Mesendoderm (in vitro differentiated cells): Measurements from ENCODE around the gene RALGAPA1. TPM values are rescaled to one million over a fixed set of nuclear protein-coding genes. Genes with fewer than 3 reads are reported as not detected.
"Not testable (repeated sequence)": the region's sequence is repeated elsewhere in the genome, so short reads cannot be mapped to it uniquely, and the experiment has no call there.

Experiments used
- DNase-seq: peaks from one replicate; pipeline ENCODE4 v3.0.0; 2013
- H2AK5ac ChIP-seq: 2 replicates; pipeline ENCODE4 v1.6.1; 2013; ENCODE audit warnings: low read length, inconsistent platforms
- H2BK120ac ChIP-seq: 2 replicates; pipeline ENCODE4 v1.6.1; 2013; ENCODE audit warnings: low read depth, mild to moderate bottlenecking, low read length, moderate library complexity, mixed read lengths
- H2BK15ac ChIP-seq: replicated peaks from 2 replicates; pipeline ENCODE4 v1.6.1; 2013; ENCODE audit warnings: low read depth, mild to moderate bottlenecking, moderate library complexity
- H2BK5ac ChIP-seq: 2 replicates; pipeline ENCODE4 v1.6.1; 2013; ENCODE audit warnings: low read length, inconsistent platforms
- H3K18ac ChIP-seq: 2 replicates; pipeline ENCODE4 v1.6.1; 2013; ENCODE audit warnings: mild to moderate bottlenecking, low read length, mixed read lengths
- H3K23ac ChIP-seq: one replicate; pipeline ENCODE4 v1.6.1; 2013; ENCODE audit warnings: low read length
- H3K27ac ChIP-seq: 2 replicates; pipeline ENCODE4 v1.5.1; 2013; ENCODE audit warnings: low read depth, mild to moderate bottlenecking, inconsistent platforms, low read length, moderate library complexity
- H3K27me3 ChIP-seq: 2 replicates; pipeline ENCODE4 v1.6.1; 2013; ENCODE audit warnings: low read length, control low read depth, mild to moderate bottlenecking, inconsistent platforms; ENCODE audit not compliant: insufficient read depth, poor library complexity
- H3K36me3 ChIP-seq: 2 replicates; pipeline ENCODE4 v1.6.1; 2013; ENCODE audit warnings: low read length, inconsistent platforms; ENCODE audit not compliant: control insufficient read depth, insufficient read depth
- H3K4ac ChIP-seq: one replicate; pipeline ENCODE4 v1.6.1; 2013; ENCODE audit warnings: low read depth, mild to moderate bottlenecking, low read length, moderate library complexity
- H3K4me1 ChIP-seq: 2 replicates; pipeline ENCODE4 v1.6.1; 2013; ENCODE audit warnings: low read depth, low read length, inconsistent platforms; ENCODE audit not compliant: control insufficient read depth
- H3K4me2 ChIP-seq: 2 replicates; pipeline ENCODE4 v1.6.1; 2013; ENCODE audit warnings: low read length
- H3K4me3 ChIP-seq: 2 replicates; pipeline ENCODE4 v1.5.1; 2013; ENCODE audit warnings: mild to moderate bottlenecking, low read length
- H3K56ac ChIP-seq: one replicate; pipeline ENCODE4 v1.6.1; 2013; ENCODE audit warnings: low read length
- H3K79me1 ChIP-seq: 2 replicates; pipeline ENCODE4 v1.6.1; 2013; ENCODE audit warnings: low read length, inconsistent platforms
- H3K79me2 ChIP-seq: 2 replicates; pipeline ENCODE4 v1.6.1; 2013; ENCODE audit warnings: mild to moderate bottlenecking, low read length; ENCODE audit not compliant: control insufficient read depth, insufficient read depth
- H3K9ac ChIP-seq: 2 replicates; pipeline ENCODE4 v1.6.1; 2013; ENCODE audit warnings: low read length, inconsistent platforms
- H4K5ac ChIP-seq: one replicate; pipeline ENCODE4 v1.6.1; 2013; ENCODE audit warnings: low read length
- H4K8ac ChIP-seq: one replicate; pipeline ENCODE4 v1.6.1; 2013; ENCODE audit warnings: low read depth, mild to moderate bottlenecking, control low read depth, low read length, moderate library complexity
- WGBS: extraction: QIAGEN DNeasy Blood & Tissue Kit; methylation state at CpG from one replicate; pipeline ENCODE4 v1.1.7; 2013; ENCODE audit warnings: low lambda C conversion rate, missing lambda C conversion rate; ENCODE audit not compliant: insufficient coverage; ENCODE audit errors: extremely low coverage; 5-methylcytosine and 5-hydroxymethylcytosine counted together
- polyA plus RNA-seq, 2 experiments: library from polyadenylated mRNA; stranded (reverse); fragments of 200-250 nt; gene quantifications; one replicate each; pipeline ENCODE4 v1.2.3, GENCODE V29; 2013

Gene RALGAPA1
- 11.2 TPM for polyA plus RNA-seq (2013, experiment 1 of 2)
- 10.7 TPM for polyA plus RNA-seq (2013, experiment 2 of 2)

DNA sequence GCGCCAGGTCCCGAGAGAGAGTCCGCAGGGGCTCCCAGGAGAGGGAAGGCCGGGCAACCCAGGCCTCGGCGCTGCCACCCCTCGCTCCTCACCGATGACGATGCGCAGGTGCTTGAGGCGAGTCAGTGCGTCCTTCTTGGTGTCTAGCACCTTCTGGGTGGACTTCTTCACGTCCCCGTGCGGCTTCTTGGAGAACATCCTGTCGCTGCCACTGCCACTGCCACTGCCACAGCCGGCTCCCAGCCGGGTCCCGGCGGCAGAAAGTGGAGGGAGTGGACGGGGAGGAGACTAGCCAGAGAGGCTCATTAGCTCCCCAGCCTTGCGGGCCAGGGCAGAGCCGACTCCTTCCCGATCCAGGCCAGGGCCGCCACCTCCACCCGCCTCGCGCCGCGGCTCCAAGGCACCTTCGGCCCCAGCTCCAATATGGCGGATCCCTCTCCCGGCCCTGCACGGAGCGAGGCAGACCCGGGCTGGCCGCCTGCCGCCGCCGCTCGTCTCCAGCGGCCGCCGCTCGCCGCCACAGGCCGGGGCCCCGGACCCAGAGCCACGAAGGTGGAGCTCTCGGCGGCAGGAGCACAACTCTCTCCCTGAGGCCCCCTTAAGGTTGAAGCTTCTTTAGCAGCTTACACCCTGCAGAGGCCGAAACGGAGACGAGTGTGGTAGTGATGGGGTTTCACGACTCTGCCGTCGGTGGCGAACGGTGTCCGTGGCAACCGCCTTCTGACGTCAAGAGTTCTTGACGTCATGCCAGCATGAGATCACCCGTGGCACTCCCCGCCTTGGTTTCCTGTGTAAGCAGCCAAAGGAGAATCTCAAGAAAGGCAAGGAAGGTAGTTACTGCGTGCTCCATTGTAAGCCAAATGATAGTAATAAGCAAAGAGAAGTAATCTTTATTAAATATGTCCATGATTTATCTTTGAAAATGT is at the start of gene RALGAPA1:
Gene RALGAPA1, minus strand, starts transcription at position 658 of the 926 bp plus-strand sequence. Its CDS starts 460 bp downstream, at position 198.
- peak; percentile 99 for DNase-seq
- not testable (repeated sequence) for H4K8ac ChIP-seq, H2BK15ac ChIP-seq, H3K4me1 ChIP-seq, H2BK5ac ChIP-seq, H3K4ac ChIP-seq, H2BK120ac ChIP-seq, H3K79me1 ChIP-seq, H3K79me2 ChIP-seq, H3K18ac ChIP-seq, H4K5ac ChIP-seq, H3K27me3 ChIP-seq, H2AK5ac ChIP-seq, H3K36me3 ChIP-seq, H3K23ac ChIP-seq
- Histone ChIP-seq H3K27ac (peak within 1 kb of the TSS; percentile 49), H3K56ac (peak within 1 kb of the TSS; percentile 85), H3K4me3 (peak within 1 kb of the TSS; percentile 75), H3K9ac (peak within 1 kb of the TSS; percentile 68), H3K4me2 (peak within 1 kb of the TSS; percentile 87)
- WGBS, result no CpG with 5 or more reads among the region's 66 CpGs

DNA sequence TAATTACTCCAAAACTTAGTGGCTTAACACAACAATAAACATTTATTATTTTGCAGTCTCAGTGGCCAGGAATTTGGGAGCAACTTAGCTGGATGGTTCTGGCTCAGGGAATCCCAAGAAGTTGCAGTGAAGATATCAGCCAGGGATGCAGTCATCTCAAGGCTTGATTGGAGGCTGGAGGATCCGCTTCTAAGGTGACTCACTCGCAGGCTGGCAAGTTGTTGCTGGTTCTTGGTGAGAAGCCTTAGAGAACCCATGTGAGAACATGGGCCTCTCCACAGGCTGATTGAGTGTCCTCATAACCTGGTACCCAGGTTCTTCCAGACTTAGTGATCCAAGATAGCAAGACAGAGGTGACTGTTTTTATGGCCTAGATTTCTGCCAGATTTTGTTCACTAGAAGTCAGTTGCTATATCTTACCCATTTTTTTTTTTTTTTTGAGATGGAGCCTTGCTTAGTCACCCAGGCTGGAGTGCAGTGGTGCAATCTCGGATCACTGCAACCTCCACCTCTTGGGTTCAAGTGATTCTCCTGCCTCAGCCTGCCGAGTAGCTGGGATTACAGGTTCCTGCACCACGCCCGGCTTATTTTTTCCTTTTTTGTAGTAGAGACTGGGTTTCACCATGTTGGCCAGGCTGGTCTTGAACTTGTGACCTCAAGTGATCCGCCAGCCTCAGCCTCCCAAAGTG is 49.6 kb upstream of the RALGAPA1 start:
- no peak overlapping the region for H3K4ac ChIP-seq
- peak; percentile 16 for DNase-seq
- H3K36me3 ChIP-seq, result no peaks in the 10 kb centered on the region
- no peak overlapping the region for H3K9ac ChIP-seq
- H3K4me2 ChIP-seq, result no peak overlapping the region
- no peak overlapping the region for H4K5ac ChIP-seq
- no peak overlapping the region for H2BK15ac ChIP-seq
- H4K8ac ChIP-seq, result no peak overlapping the region
- H3K18ac ChIP-seq, result no peak overlapping the region
- H2BK120ac ChIP-seq, result no peak overlapping the region
- H3K79me1 ChIP-seq, result no peaks in the 10 kb centered on the region
- no peak overlapping the region for H2AK5ac ChIP-seq
- no peak overlapping the region for H2BK5ac ChIP-seq
- no peak overlapping the region for H3K23ac ChIP-seq
- no peak overlapping the region for H3K56ac ChIP-seq
- H3K27me3 ChIP-seq, result no peaks in the 10 kb centered on the region
- no peak overlapping the region for H3K4me3 ChIP-seq
- no CpG with 5 or more reads among the region's 7 CpGs for WGBS
- no peaks in the 10 kb centered on the region for H3K4me1 ChIP-seq
- H3K79me2 ChIP-seq, result no peaks in the 10 kb centered on the region
- H3K27ac ChIP-seq, result no peak overlapping the region

DNA sequence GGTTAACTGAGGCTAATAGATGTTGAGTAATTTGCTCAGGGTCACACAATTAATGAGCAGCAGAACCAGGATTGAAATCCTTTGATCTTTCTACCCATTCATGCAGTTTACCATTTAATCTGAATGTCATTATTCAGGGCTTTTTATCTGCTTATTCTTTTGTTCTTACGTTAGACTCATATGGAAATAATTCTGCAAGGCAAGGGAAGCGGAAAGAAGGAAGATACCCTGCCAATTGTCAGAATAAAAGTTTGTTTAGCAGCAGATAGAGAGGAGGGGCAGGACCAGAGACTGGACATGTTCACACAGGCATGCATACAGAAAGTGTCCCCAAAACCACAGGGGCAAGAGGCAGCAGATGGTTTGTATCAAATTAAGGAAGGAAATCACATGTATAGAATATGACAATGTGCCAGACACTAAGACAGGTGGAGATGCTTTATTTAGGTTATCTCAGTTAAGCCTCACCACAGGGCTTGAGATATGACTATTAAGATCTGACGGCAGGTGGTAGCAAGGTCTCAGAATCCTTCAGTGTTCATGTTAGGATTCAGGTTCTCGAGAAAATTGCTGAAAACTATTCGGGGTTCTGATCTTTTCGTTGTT is 46.9 kb upstream of the RALGAPA1 start:
- Histone ChIP-seq H3K27ac (no peak overlapping the region), H3K27me3 (no peaks in the 10 kb centered on the region), H3K79me1 (no peaks in the 10 kb centered on the region), H3K79me2 (no peaks in the 10 kb centered on the region), H4K8ac (no peak overlapping the region), H3K4me2 (no peak overlapping the region), H3K56ac (no peak overlapping the region), H3K4me1 (no peaks in the 10 kb centered on the region), H3K36me3 (no peaks in the 10 kb centered on the region), H2BK5ac (no peak overlapping the region), H3K9ac (no peak overlapping the region), H2AK5ac (no peak overlapping the region), H3K4ac (no peak overlapping the region), H2BK15ac (no peak overlapping the region), H2BK120ac (no peak overlapping the region), H3K23ac (no peak overlapping the region), H3K18ac (no peak overlapping the region), H3K4me3 (no peak overlapping the region), H4K5ac (no peak overlapping the region)
- no CpG with 5 or more reads among the region's 6 CpGs for WGBS
- peak; percentile 1 for DNase-seq

DNA sequence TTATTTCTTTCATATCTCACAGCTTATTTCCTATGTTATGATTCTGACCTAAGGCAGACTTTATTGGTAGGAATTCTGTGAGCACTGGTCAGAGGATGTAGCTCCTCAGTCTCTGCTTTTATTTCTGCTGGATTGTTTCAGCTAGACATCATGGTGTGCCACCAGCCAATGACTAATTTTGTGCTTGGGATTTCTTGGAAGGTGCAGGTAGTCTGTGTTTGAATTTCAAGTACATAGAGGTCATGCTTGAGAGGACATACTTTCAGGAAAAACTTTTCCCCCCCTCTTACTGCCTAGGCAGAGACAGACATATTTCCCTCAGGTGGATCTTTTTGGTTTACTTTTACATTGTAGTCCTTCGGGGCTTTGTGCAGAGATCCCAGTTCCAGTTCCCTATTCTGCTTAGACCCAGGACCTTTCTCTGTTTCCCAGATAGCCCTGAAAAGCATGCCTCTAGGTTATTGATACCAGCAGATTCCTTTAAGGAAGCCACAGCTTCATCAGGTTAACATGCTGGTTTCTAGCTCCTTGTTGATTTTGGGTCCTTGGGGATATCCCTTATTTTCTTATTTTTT is 45.7 kb upstream of the RALGAPA1 start:
- H2BK5ac ChIP-seq, result no peak overlapping the region
- no peak overlapping the region for H3K18ac ChIP-seq
- H3K56ac ChIP-seq, result no peak overlapping the region
- H3K36me3 ChIP-seq, result no peaks in the 10 kb centered on the region
- H3K4me3 ChIP-seq, result no peak overlapping the region
- no peak overlapping the region for H4K5ac ChIP-seq
- no peaks in the 10 kb centered on the region for H3K79me2 ChIP-seq
- no peak overlapping the region for H4K8ac ChIP-seq
- no peaks in the 10 kb centered on the region for H3K79me1 ChIP-seq
- H3K27me3 ChIP-seq, result no peaks in the 10 kb centered on the region
- H3K4me2 ChIP-seq, result no peak overlapping the region
- no peak overlapping the region for H2AK5ac ChIP-seq
- no peak overlapping the region for H3K9ac ChIP-seq
- DNase-seq, result no peak
- no peak overlapping the region for H3K27ac ChIP-seq
- no peak overlapping the region for H2BK15ac ChIP-seq
- H3K4ac ChIP-seq, result no peak overlapping the region
- no peak overlapping the region for H2BK120ac ChIP-seq
- H3K4me1 ChIP-seq, result no peaks in the 10 kb centered on the region
- H3K23ac ChIP-seq, result no peak overlapping the region
- no CpG with 5 or more reads among the region's 1 CpG for WGBS

DNA sequence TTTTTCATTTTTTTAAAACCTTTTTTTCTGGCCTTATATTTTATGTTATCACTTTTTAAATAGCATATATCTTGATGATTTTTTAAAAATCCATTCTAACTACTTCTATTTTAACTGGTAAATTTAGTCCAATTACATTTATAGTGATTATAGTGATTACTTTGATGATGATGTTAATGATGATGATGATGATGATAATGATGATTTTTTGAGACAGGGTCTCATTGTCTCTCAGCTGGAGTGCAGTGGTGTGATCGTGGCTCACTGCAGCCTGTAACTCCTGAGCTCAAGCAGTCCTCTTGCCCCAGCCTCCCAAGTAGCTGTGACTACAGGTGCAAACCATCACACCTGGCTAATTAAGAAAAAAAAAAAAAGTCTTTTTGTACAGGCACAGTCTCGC is 44.1 kb upstream of the RALGAPA1 start:
- Histone ChIP-seq H3K4me1 (no peaks in the 10 kb centered on the region), H3K79me1 (no peaks in the 10 kb centered on the region), H4K5ac (no peak overlapping the region), H3K9ac (no peak overlapping the region), H3K27me3 (no peaks in the 10 kb centered on the region), H3K18ac (no peak overlapping the region), H3K4me2 (no peak overlapping the region), H2BK5ac (no peak overlapping the region), H2BK15ac (no peak overlapping the region), H3K56ac (no peak overlapping the region), H3K4ac (no peak overlapping the region), H3K36me3 (no peaks in the 10 kb centered on the region), H2BK120ac (no peak overlapping the region), H4K8ac (no peak overlapping the region), H3K23ac (no peak overlapping the region), H3K4me3 (no peak overlapping the region), H2AK5ac (no peak overlapping the region), H3K79me2 (no peaks in the 10 kb centered on the region), H3K27ac (no peak overlapping the region)
- no peak for DNase-seq
- no CpG with 5 or more reads among the region's 2 CpGs for WGBS
